OCI-LY3 (cell line): Measurements from ENCODE around the gene PPHLN1.

Experiments
- EZH2phosphoT487 ChIP-seq: fragments of 200-600 bp; shearing (Covaris generic); IDR thresholded peaks from 2 replicates; pipeline ENCODE4 v1.6.1; 2018; ENCODE audit warnings: antibody characterized with exemption, mixed run types, low read depth
- TF ChIP-seq, protein P1 (sequence below): fragments of 200-600, 300-600 bp; sonication (generic); IDR thresholded peaks from 2 replicates; pipeline ENCODE4 v1.5.1; 2014; ENCODE audit warnings: antibody characterized with exemption, low read length, low read depth

DNA sequence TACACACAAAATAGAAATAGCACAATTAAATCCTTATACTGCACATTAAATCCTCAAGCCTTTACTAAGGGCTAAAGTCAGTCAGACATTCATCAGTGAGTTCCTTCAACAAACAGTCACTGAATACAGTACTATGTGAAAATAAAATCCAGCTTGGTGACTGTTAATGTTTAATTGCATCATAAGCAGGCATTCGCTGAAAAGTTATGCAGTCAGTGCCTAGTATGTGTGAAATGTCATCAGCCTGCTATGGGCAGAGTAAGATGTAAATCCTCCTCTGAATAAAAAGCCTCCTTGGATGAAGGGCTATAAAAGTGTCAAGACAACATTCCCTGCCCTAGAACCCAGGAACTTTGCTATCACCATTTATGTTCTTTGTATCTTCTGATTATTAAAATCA is 147.2 kb downstream of the PPHLN1 start:
- TF ChIP-seq, protein P1, sequence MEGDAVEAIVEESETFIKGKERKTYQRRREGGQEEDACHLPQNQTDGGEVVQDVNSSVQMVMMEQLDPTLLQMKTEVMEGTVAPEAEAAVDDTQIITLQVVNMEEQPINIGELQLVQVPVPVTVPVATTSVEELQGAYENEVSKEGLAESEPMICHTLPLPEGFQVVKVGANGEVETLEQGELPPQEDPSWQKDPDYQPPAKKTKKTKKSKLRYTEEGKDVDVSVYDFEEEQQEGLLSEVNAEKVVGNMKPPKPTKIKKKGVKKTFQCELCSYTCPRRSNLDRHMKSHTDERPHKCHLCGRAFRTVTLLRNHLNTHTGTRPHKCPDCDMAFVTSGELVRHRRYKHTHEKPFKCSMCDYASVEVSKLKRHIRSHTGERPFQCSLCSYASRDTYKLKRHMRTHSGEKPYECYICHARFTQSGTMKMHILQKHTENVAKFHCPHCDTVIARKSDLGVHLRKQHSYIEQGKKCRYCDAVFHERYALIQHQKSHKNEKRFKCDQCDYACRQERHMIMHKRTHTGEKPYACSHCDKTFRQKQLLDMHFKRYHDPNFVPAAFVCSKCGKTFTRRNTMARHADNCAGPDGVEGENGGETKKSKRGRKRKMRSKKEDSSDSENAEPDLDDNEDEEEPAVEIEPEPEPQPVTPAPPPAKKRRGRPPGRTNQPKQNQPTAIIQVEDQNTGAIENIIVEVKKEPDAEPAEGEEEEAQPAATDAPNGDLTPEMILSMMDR, result no peak
- no peak for TF ChIP-seq EZH2phosphoT487
